ENCODE measurements around the gene KCNIP4.

KCNIP4 gene

DNA sequence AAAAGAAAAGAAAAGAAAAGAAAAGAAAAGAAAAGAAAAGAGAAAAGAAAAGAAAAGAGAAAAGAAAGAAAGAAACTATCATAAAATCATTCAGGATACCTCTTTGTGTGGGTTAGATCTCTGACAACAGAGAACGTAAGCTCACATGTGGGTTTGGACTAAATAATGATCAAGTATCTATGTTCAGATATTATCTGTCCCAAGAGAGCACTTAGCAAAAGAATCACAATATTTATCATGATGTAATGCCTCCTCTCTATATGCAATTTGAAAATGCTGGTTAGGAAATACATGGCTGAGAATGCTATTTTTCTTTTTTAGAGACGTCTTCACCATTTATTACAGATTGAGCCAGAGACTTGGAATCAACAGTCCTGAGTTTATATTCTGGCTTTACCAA lies 191.3 kb downstream of the KCNIP4 start:
- no peak for DNase-seq (ENCODE audit: low read depth)

DNA sequence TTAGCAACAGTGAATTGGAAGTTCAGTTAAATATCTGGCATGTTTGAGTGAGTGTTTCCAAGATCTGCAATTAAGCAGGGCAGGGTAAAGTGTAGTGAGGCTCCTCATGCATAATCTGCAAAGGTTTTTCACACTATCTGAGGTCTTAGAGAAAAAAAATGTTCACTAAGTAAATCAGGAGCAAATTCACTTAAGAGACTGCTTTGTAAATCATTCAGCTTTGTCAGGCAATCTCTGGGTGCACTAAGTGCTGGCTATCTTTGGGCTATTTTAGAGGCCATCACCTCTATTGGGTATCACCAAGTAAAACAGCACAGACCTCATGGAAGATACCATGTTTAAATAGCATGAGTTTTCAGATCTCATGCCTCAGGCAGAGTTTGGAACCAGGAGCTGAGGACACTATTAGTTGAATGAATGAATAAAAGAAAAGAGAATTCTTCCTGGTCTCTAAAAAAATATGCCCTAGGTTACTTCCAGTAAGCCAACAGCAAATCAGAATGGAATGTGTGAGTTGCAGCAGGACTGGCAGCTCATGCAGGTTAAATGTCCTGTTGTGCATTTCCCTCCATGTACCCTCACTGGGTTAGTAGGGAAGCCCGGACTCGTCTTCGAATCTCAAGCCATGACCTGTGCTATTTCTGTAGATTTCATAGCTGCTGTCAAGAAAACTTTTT lies 195.3 kb downstream of the KCNIP4 start:
- DNase-seq (ENCODE audit: low read depth): no peak

DNA sequence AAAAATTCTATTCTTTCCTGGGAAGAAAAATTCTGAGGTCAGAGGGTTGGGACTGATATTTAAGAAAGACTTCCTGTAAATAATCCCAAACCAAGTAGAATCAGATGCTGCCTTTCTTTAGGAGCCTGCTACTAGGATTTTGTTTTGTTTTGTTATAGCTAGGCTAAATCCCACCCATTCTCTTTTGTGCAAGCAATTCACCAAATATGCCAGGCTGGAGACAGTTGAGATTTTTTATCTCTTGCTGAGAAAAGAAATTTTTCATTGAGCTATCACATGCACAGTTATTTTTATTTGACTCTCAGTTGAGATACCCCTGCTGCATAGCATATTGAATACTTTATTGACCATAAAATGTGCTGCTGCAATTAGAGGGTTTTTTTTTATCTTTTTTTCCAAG lies 196.0 kb downstream of the KCNIP4 start:
- no peak for DNase-seq (ENCODE audit: low read depth)

DNA sequence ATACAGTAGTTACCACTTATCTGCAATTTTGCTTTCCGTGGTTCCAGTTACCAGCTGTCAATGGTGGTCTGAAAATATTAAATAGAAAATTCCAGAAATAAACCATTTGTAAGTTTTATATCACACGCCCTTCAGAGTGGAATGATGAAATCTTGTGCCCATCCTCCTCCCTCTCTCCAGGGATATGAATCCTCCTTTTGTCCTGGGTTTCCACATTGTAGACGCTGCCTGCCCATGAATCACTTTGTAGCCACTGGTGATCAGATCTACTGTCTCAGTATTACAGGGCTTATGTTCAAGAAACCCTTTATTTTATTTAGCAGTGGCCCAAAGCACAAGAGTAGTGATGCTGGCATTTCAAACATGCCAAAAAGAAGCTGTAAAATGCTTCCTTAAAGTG lies 198.6 kb downstream of the KCNIP4 start:
- no peak for DNase-seq (ENCODE audit: low read depth)

DNA sequence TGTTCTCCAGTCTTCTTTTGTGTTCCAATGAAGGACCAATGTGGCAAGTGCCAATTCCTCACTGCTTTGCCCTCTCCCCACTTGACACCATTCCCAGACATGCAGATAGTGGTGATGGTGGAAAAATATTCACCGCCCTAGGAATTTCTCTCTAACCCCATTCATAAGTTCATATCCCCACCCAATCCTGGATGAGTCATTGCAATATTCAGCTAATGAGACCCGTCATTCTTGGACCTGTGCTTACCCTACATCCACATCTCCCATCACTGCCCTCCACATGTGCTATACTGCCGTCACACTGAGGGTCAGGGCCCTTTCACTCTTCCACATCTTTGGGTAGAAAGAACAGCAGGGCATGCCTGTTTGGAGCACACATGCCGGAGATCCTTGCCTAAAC lies 199.2 kb downstream of the KCNIP4 start:
- no peak for DNase-seq (ENCODE audit: low read depth)

DNA sequence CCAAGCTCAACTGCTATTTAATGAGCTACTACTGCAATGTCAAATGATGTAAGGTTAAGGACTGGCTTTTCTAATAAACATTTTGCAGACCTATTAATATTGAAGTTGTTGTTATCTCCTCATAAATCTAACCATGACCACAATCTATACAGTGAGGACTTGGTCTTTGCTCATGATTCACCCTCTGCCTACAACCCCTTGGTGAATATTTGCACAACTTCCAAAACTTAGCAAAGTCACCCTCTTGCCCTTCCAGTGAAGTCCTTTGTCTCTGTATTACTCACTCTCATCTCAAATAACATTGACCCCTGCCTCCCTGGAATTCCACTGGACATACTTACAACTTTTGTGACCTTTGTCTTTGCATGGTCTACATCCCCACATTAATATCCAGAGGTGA lies 204.5 kb downstream of the KCNIP4 start:
- DNase-seq (ENCODE audit: low read depth): no peak

DNA sequence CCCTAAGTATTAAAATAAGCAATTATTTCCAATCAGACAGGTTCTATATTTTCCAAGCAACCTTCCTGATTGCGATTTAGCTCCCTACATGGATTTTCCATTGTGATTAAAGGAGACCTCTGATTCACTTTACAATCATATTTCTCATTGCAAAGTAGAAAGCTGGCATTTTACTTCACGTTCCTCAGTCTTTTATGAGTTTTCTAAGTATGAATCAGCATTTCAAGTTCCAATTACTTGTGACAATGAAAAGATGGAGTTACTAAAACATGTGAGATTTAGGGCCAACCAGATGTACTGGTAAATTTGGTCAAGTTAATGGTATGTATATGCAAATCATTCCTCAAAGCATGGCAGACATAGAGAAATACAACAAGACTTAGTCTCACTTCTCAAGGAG lies 206.2 kb downstream of the KCNIP4 start:
- no peak for DNase-seq (ENCODE audit: low read depth)

DNA sequence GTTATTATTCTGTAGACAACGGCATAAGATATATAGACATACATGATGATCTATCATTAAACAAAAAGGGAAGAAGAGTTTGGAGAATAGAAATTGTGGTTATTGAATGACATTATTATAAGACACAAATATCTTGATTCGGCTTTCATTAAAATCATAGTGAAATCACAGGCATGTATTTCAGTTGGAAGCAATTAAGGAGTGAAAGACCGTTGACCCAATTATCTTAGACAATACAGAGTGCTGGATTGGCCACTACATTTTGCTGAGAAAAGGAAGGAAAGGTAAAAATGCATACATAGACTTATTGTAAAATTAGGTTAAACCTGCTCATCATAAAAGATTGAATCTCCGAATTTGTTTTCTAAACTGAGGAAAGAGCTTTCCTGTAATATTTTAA lies 209.8 kb downstream of the KCNIP4 start:
- no peak for DNase-seq (ENCODE audit: low read depth)

DNA sequence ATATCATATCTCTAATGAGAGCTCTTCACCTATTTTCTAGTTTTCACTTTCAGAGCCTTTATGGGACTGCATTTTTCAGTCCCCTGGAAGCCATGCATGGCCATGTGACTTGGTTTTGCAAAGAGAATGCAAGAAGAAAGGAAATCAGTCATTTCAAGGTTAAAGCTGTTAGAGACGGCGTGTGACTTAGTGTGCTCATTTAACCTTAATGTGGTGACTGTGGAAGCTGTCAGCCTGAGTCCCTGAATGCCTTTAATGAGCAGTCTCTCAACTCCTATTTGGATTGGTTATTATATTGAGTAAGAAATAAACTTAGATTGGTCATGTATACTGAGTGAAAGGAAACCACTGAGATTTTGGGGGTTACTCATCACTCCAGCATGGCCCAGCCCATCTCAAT lies 212.7 kb downstream of the KCNIP4 start:
- DNase-seq (ENCODE audit: low read depth): no peak

DNA sequence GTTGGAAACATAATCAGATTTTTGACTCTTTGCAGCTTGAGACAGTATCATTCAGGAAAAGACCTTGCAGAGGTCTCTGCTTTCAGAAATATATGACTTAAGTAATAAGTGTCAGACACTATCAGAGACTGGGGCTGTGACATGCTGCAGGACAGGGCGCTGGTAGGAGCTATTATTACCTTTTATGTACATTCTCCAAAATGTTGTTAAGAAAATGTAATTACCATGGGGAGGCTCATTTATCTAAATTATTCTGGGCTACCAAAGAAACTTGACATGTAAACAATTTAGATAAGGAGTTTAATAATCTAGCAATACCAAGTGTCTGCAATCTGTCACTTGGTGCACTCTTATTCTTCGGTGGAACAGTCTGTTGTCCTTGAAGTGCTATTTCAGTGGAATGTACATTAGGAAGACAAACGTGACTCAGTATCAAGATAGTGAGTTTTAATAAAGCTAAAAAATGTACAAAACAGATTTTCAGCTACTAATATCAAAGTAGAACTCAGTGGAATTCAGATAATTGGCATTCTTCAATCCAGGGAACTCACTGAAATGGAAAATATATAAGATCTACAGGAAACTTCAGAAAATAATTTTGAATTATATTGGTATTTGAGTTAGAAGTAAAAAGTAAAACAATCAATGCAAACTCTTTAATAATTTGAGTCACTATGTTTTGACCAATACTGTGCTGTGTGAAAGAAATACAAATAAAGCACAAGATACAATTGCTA lies 214.5 kb downstream of the KCNIP4 start:
- DNase-seq (ENCODE audit: low read depth): no peak

DNA sequence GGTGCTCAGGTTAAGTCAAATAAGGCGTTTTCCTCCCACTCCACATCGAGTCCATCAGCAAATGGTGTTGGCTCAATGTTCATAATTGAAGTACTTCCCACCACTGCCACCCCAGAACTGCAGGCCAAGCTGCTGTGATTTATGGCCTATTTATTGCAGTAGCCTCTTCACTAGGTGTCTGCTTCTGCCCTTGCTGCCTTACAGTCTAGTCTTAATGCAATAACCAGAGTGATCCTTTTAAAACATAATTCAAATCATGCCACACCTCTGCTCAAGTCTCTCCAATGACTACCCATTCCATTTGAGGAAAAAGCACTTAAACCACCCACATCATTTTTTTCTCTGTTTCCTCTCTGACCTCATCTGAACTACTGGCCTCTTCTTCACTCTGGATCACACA lies 220.3 kb downstream of the KCNIP4 start:
- DNase-seq (ENCODE audit: low read depth): no peak

DNA sequence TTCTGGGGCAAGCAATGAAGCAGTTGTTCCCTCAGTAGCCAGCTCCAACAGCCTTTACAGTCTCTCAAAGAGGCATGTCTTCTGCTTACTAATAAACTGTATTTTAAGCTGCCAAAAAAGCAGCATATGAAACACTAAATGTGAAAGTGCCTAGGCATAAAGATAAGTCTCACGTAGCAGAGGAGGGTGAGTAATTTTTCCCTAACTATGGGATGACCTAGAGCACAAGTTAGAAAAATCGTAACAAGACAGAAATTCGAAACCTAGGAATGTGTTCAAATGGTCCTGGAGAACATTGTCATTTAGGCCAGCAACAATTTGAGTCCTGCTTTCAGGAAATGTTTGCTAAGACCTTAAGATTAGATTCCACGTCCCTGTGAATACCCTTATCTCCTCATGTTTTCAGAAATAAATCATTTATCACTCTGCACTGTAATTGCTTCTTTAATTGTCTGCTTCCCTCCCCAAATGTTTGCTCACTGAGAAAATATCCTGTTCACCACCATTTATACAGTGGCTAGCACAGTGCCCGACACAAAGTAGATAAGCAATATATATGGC lies 222.2 kb downstream of the KCNIP4 start:
- no peak for DNase-seq (ENCODE audit: low read depth)

DNA sequence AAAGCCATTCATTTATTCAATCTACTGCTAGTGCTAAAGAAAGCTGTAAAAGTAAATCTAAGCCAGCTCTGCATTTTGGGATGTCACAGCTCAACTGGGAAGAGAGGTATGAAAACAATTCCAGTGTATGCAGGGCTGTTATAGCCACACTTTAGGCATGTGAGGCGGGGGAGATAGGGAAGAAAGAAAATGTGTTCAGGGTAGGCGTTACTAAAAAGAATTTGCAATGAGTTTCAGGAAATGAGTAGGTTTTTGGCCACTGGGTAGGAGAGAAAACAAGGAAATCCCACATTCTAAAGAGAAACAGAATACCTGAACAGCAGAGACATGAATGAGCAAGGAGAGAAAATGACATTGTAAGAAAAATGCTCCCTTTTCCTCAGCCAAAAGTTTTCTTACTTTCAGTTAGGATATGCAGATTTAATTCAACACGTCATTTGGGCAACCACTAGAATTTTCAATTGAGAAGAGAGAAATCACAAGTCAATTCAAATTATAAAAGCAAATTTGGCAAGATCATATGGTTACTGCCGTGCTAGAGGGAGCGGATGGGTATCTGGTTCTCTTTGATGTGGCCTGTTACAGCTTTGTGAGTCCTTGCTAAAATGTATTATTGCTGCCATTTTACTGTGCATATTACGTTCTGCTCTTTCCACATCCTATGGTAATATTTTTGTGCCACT lies 226.3 kb downstream of the KCNIP4 start:
- DNase-seq (ENCODE audit: low read depth): no peak

DNA sequence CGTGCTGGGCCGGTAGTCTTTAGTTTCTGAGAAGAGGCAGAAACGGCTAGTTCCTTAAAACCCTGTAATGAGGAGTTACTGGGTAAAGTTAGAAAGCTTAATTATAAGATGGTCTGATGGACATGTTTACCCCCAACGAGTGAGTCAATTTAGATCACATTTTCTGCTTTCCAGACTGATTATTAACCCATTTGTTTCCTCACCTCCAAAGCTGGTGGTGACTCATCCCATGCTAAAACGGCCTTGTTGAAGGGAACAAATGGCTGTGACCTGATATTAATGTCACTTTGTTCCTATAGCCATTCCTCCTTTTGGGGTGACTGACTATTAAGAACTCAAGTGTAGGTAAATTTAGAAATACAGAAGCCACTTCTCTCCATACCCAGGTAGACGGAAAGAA lies 232.0 kb downstream of the KCNIP4 start:
- no peak for DNase-seq (ENCODE audit: low read depth)

DNA sequence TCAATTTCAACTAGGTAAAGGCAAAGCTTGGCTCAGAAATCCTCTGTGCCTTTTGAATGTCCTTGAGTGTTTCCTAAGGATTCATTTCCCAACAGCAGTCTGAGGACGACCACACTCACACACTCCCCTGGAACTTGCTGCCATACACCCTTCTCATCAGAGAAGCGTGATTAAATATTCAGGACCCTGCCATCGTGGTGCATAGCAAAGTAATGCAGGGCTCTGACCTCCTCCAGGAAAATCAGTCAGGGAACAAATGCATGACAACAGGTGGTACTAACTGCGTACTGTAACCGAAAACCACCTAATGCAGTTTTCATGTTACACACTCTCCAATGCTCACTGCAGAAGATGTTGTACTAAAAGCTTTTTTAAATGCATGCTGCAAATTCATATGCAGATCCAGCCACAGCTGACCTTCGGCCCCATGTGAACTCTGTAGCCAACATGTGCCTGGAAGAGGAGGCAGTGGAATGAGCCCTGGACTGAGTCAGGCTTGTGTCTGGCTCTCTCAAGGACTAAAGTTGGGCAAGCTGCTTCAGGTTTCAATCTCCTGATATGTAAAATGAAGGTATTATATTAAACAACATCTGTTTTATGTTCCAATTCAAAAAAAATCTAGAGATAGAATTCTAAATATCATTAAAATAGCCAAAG lies 238.3 kb downstream of the KCNIP4 start:
- no peak for DNase-seq (ENCODE audit: low read depth)

DNA sequence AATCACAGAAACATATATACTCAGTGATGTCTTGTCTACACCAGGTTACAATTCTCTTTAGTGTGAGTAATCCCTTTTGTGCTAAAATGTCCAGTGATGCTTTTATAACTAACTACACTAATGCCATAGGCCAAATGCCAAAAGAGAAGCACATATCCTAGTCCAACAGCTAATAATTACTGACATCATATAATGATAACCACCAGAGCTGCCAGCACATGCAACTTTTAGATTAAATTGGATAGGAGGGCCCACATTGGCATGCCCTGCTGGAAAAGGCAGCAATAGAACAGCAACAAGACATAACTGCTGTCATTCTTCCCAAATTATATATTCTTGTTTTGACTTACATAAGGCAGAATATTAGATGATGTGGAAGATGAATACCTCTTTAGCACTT lies 238.8 kb downstream of the KCNIP4 start:
- DNase-seq (ENCODE audit: low read depth): no peak

DNA sequence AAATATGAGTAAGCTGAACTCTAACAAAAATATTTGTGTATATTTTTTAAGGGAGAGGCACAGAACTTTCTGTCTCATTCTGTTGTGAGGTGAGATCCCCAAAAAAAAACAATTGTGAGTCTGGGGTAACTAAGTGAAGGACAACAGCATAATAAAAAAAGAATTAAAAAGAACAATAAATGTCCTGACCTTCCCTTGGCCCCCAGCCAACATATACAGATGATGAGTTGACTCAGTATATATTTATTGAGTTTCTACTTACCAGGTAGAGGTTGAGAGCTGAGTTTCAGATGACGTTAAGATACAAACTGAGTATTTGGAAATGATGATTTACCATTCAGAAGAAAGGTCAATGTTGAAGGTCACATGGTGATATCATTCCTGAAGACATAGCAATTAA lies 239.5 kb downstream of the KCNIP4 start:
- no peak for DNase-seq (ENCODE audit: low read depth)

DNA sequence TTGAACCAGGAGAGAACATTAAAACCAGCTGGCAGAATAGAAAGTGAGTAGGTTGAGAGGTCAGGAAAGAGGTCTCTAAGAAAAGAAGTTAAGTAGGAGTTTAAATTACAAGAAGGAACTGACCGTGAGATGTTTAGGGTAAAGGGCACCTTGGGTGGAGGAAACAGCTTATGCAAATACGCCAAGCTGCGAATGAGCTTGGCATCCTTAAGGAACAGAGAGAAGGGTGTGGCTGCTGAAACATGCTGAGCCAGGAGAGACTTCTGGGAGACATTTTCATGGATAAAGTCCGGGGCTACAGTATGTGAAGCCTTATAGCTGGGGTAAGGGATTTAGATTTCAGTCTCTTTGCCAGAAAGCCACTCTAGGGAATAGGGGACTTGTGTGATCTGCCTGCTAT lies 249.1 kb downstream of the KCNIP4 start:
- no peak for DNase-seq (ENCODE audit: low read depth)

DNA sequence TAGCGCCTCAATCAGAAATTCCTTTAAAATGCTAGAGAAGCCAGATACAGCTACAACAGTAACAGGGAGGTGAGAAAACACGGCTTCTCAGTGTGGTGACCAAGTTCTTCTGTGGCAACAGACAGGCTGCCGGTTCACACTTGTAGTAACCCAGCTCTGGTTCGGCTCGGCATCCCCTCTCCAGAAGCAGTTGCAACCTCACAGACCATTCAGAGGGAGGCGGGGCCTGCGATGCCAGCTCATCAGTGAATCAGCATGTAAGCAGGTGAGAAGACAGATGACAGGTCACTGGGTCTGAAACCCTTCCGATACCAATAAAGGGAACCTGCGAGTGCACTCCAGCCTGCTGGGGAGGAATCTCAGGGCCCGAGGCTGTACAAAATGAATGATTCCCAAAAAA lies 251.0 kb downstream of the KCNIP4 start:
- no peak for DNase-seq (ENCODE audit: low read depth)

DNA sequence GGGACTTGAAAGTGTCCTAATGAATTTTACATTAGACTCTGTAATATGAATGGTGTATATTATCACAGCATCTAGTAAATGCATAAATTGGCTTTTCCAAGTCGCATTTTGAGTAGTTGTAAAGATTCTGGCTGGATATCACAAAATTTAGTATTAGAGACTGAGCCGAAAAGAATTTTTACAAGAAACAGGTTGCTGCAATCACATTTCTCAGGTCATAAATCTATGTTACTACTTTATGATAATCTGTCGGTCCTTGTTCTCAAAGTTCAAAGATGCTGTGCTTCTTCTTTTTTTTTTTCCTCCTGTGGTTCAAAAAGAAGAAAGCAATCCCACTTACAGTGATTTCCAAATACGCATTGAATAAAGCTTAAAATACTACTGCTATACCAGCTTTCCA lies 253.4 kb downstream of the KCNIP4 start:
- DNase-seq (ENCODE audit: low read depth): no peak

DNA sequence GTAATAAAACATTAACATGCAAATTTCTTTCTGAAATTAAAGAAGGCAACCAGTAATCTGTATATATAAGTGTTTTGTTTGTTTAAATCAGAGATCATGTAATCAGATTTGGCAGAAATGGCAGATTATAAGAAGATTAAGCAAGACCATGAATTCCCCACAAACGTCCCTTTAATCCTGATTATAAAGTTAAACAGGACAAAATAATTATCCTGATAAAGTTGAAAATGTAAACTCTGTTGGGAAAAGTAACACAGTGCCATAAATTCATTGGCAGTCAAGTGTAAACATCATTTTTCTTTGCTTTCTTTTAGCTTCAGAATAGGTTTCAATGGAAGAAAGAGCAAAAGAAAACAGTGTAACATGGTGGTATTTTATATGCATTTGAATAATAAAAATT lies 256.3 kb downstream of the KCNIP4 start:
- DNase-seq (ENCODE audit: low read depth): no peak

DNA sequence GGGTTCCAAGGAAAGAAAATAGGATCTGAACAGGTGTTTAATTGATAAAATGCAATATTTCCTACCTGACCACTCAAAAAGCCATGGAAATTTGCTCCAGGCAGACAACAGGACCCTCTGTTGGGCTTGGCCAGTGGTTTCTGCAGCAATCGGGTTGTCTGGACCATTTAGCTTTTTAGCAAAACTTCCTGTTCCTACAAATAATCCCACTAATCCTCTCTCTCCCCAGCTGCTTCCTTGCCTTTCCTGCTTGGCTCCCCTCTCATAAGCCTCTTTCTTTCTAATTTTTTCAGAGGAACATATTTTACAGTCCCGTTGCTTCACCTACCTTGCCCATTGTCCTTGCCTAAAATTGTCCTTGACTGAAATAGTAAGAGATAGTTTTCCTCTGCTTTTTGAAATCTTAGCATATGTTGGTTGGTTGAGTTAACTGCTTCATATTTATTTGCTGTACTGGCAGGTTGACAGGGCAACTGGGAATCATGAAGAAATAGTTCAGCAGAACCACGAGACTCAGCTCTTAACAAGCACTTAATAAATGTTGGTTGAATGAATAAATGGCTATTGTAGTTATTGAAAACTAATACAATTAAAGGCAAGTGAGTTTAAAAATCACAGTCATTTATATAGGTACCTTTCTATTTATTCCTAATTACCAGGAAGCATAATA lies 259.8 kb downstream of the KCNIP4 start:
- DNase-seq (ENCODE audit: low read depth): no peak
